OCI-LY7 (cell line): ENCODE results near the gene A2ML1.

Experiments used
- EZH2phosphoT487 ChIP-seq: fragments of 200-600 bp; sonication (generic); IDR thresholded peaks from 2 replicates; pipeline ENCODE4 v1.6.1; 2018; ENCODE audit warnings: low read depth, borderline replicate concordance, mild to moderate bottlenecking, mixed run types, antibody characterized with exemption, low read length, moderate library complexity, mixed read lengths
- TF ChIP-seq, protein P1 (sequence below): fragments of 200-600 bp; sonication (generic); conservative IDR thresholded peaks from 2 replicates; pipeline ENCODE4 v1.5.1; 2014; ENCODE audit warnings: mild to moderate bottlenecking, antibody characterized with exemption, low read length, moderate library complexity, mixed read lengths

DNA sequence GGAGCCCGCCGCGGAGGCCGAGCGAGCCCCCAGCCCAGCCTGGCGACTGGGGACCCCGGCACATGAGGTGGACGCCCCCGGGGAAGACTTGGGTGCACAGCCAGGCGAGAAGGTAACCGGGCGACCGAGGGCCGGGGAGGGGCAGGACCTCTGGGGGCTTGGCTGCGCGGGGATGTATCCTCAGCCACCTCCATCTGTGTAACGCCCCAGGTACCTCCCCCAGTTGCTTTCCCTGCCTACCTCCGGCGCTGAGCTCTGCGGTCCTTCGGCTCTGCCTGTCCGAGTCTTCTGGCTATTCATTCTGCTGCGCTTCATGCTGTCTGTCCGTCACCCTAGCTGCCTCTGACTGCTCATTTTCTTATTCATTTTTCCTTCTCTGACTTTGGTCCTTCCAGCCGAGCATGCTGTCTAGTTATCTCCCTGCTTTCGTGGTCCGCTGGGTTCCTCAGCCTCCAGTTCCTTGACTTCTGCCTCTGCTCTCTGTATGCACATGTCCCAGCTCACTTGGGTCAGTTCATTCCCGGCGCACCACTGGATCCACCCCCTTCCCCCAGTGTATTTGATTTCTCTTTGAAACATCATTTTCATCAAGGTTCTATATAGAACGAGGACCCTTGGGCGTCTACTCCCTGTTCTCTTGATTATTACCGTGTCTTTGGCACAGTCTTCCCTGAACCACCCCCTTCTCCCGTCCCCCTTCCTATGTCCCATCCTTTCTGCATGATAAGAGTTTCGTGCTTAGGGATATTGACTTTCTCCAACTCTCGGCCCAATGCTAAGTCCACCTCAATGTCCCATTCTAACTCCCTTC, 92.5 kb downstream of the A2ML1 start:
- TF ChIP-seq, protein P1, sequence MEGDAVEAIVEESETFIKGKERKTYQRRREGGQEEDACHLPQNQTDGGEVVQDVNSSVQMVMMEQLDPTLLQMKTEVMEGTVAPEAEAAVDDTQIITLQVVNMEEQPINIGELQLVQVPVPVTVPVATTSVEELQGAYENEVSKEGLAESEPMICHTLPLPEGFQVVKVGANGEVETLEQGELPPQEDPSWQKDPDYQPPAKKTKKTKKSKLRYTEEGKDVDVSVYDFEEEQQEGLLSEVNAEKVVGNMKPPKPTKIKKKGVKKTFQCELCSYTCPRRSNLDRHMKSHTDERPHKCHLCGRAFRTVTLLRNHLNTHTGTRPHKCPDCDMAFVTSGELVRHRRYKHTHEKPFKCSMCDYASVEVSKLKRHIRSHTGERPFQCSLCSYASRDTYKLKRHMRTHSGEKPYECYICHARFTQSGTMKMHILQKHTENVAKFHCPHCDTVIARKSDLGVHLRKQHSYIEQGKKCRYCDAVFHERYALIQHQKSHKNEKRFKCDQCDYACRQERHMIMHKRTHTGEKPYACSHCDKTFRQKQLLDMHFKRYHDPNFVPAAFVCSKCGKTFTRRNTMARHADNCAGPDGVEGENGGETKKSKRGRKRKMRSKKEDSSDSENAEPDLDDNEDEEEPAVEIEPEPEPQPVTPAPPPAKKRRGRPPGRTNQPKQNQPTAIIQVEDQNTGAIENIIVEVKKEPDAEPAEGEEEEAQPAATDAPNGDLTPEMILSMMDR = no peak
- TF ChIP-seq EZH2phosphoT487 = no peak
